Endothelial cell of umbilical vein (primary cell): ENCODE results near the gene CD300LF. TPM values are rescaled to one million over a fixed set of nuclear protein-coding genes. Genes with fewer than 3 reads are reported as not detected.

Source experiments
- BruUV-seq: library from RNA; stranded (reverse); fragments of 400-500 nt; replicated peaks from 2 replicates; lab custom pipeline; 2021; lab: Mats Ljungman, UMichigan
- CTCF ChIA-PET: fragments of 300-600, 350-600 bp; sonication (Branson Sonifier 250); formaldehyde crosslinking; loops from one replicate; lab custom pipeline; 2021; ENCODE audit warnings: antibody characterized with exemption, inconsistent platforms; lab: Charles Lee
- POLR2A ChIA-PET: fragments of 300-600, 350-600 bp; sonication (Branson Sonifier 250); formaldehyde crosslinking; loops from one replicate; lab custom pipeline; 2021; ENCODE audit warnings: antibody characterized with exemption, inconsistent platforms; lab: Charles Lee
- DNase-seq: peaks from one replicate; pipeline ENCODE4 v3.0.0-alpha.2; 2011; ENCODE audit warnings: low read depth, low spot score
- FAIRE-seq: peaks from 2 replicates; lab custom pipeline; 2011; peaks lifted over from hg19 to GRCh38; lab: Jason Lieb, UNC
- H2AFZ ChIP-seq: 2 replicates; pipeline ENCODE4 v1.6.0; 2012; ENCODE audit warnings: low read depth, low read length, control low read depth, inconsistent platforms
- H3K27ac ChIP-seq: 2 replicates; pipeline ENCODE4 v1.5.1; 2011; ENCODE audit warnings: low read depth, mild to moderate bottlenecking, control low read depth, low read length, moderate library complexity; ENCODE audit not compliant: insufficient read depth
- H3K27me3 ChIP-seq, 2 experiments: 2 replicates each; pipeline versions ENCODE4 v1.6.0 to v1.6.1; 2011; ENCODE audit warnings: low read length in 2 of 2, mixed read lengths in 1 of 2; ENCODE audit not compliant: control insufficient read depth in 2 of 2, insufficient read depth in 2 of 2
- H3K36me3 ChIP-seq, 2 experiments: 2 replicates in 1 of 2; 3 replicates in 1 of 2; pipeline ENCODE4 v1.5.1; 2011; ENCODE audit warnings: low read length in 2 of 2, mild to moderate bottlenecking in 1 of 2, moderate library complexity in 1 of 2; ENCODE audit not compliant: control insufficient read depth in 2 of 2, insufficient read depth in 2 of 2; ENCODE audit errors: extremely low read depth in 1 of 2
- H3K4me1 ChIP-seq: 3 replicates; pipeline ENCODE4 v1.5.1; 2011; ENCODE audit warnings: mild to moderate bottlenecking, low read length; ENCODE audit not compliant: control insufficient read depth, insufficient read depth; ENCODE audit errors: extremely low read depth
- H3K4me2 ChIP-seq: 2 replicates; pipeline ENCODE4 v1.6.1; 2011; ENCODE audit warnings: low read length, control low read depth, mixed read lengths; ENCODE audit not compliant: insufficient read depth
- H3K4me3 ChIP-seq, 3 experiments: fragments of 200-600 bp in 1 of 3; sonication (generic), shearing (Covaris generic) in 1 of 3; replicated peaks in 1 of 3; 2 replicates each; pipeline ENCODE4 v1.5.1; 2011 to 2016; ENCODE audit warnings: control low read depth in 3 of 3, low read length in 3 of 3, mild to moderate bottlenecking in 2 of 3, inconsistent platforms in 1 of 3, low read depth in 1 of 3, moderate library complexity in 1 of 3; ENCODE audit not compliant: insufficient read depth in 1 of 3
- H3K79me2 ChIP-seq: 2 replicates; pipeline ENCODE4 v1.6.0; 2012; ENCODE audit warnings: low read length, inconsistent platforms; ENCODE audit not compliant: control insufficient read depth, insufficient read depth
- H3K9ac ChIP-seq: replicated peaks from 2 replicates; pipeline ENCODE3; 2011; ENCODE audit warnings: low read length, control low read depth; ENCODE audit not compliant: insufficient read depth; ENCODE audit errors: extremely low read depth
- H3K9me1 ChIP-seq: replicated peaks from 3 replicates; pipeline ENCODE4 v1.6.0; 2011; ENCODE audit warnings: mild to moderate bottlenecking, low read length; ENCODE audit not compliant: control insufficient read depth, insufficient read depth; ENCODE audit errors: extremely low read depth
- H3K9me3 ChIP-seq: replicated peaks from 2 replicates; pipeline ENCODE4 v1.5.1; 2012; ENCODE audit warnings: low read length, inconsistent platforms; ENCODE audit not compliant: control insufficient read depth, insufficient read depth
- H4K20me1 ChIP-seq: replicated peaks from 2 replicates; pipeline ENCODE3; 2011; ENCODE audit warnings: mild to moderate bottlenecking, low read length; ENCODE audit not compliant: control insufficient read depth, insufficient read depth; ENCODE audit errors: extremely low read depth
- CTCF ChIP-seq, 2 donors: IDR thresholded peaks; 1 replicate in 1 of 2; 2 replicates in 1 of 2; pipeline ENCODE4 v1.5.1; 2011; ENCODE audit warnings: low read length in 2 of 2, mild to moderate bottlenecking in 2 of 2, moderate library complexity in 2 of 2, control low read depth in 1 of 2, inconsistent platforms in 1 of 2, low read depth in 1 of 2; ENCODE audit not compliant: insufficient read depth in 1 of 2; ENCODE audit errors: extremely low read depth in 1 of 2
- EZH2 ChIP-seq: IDR thresholded peaks from 2 replicates; pipeline ENCODE4 v1.6.1; 2012; ENCODE audit warnings: borderline replicate concordance, low read depth, mild to moderate bottlenecking, moderate library complexity, low read length, inconsistent platforms; ENCODE audit not compliant: severe bottlenecking
- MYC ChIP-seq: IDR thresholded peaks from one replicate; pipeline ENCODE4 v1.6.1; 2011; ENCODE audit warnings: mild to moderate bottlenecking, low read depth, low read length
- POLR2A ChIP-seq: IDR thresholded peaks from 2 replicates; pipeline ENCODE4 v1.6.1; 2012; ENCODE audit warnings: low read depth, mild to moderate bottlenecking, control low read depth, low read length
- POLR2AphosphoS5 ChIP-seq: IDR thresholded peaks from 2 replicates; pipeline ENCODE4 v1.6.1; 2012; ENCODE audit warnings: low read depth, mild to moderate bottlenecking, control low read depth, low read length, moderate library complexity; ENCODE audit not compliant: insufficient read depth
- dilution Hi-C: fragments of 300-500 bp; cut with MboI; formaldehyde crosslinking; loops from one replicate; pipeline ENCODE4 v1.15.0; 2019; ENCODE audit warnings: low sequenced_read_pairs; ENCODE audit not compliant: extremely low pct_ligation_motif_present
- intact Hi-C: fragments of 100-400 bp; cut with micrococcal nuclease; formaldehyde crosslinking; loops from one replicate; pipeline ENCODE4 v1.10.0; 2022
- polyA plus RNA-seq, 4 experiments: library from polyadenylated mRNA; depleted of rRNA in 3 of 4; stranded (reverse) in 3 of 4; unstranded in 1 of 4; fragments of >200 nt; gene quantifications; 2 replicates each; pipeline versions ENCODE4 v1.2.1 to v1.2.3, GENCODE V29; 2011 to 2012; ENCODE audit warnings: missing spikeins in 1 of 4
- total RNA-seq: library from RNA; stranded (reverse); gene quantifications from 2 replicates; pipeline ENCODE4 v1.2.3, GENCODE V29; 2021

Gene CD300LF
- total and polyA plus RNA-seq, 2 donors (not counting 3 experiments of a cell fraction or from before 2014, with no cell fraction given) = not detected

GRCh38 chr17:74678541-74678940 lies 34.2 kb downstream of the CD300LF start:
- no peak overlapping the region for H2AFZ ChIP-seq
- POLR2A ChIA-PET = no interaction called here
- no peaks in the 10 kb centered on the region for H3K9me3 ChIP-seq
- dilution Hi-C loops (no loop called here), intact Hi-C loops (no loop called here)
- H3K9ac ChIP-seq = no peak overlapping the region
- no peak overlapping the region for H3K4me2 ChIP-seq
- DNase-seq (no peak), FAIRE-seq (no peak)
- no peak for TF ChIP-seq POLR2A
- no peak for TF ChIP-seq EZH2
- no peak for TF ChIP-seq MYC
- TF ChIP-seq CTCF (IDR thresholded peaks at IDR 0.05; ENCODE audit: extremely low read depth in 1 of 2, insufficient read depth in 1 of 2, low read depth in 1 of 2, low read length in 2 of 2) = no peak
- TF ChIP-seq POLR2AphosphoS5 = no peak
- H3K27me3 ChIP-seq = no peaks in the 10 kb centered on the region
- no TSS peak for BruUV-seq
- H3K79me2 ChIP-seq = no peaks in the 10 kb centered on the region
- H3K4me1 ChIP-seq = no peaks in the 10 kb centered on the region
- H4K20me1 ChIP-seq = no peaks in the 10 kb centered on the region
- no peak overlapping the region for H3K4me3 ChIP-seq
- CTCF ChIA-PET = interaction anchor here (1.2 kb wide), 1 partner anchor 21 kb away, joined by 3 read pairs; no protein-coding TSS in a partner anchor
- H3K36me3 ChIP-seq = no peaks in the 10 kb centered on the region
- no peak overlapping the region for H3K27ac ChIP-seq
- no peaks in the 10 kb centered on the region for H3K9me1 ChIP-seq
